NCI-H82 treated with DMSO at 0.1 percent for 48 hours (cell line): ENCODE measurements around the gene WNT2B.

Experiments
- DNase-seq: peaks from one replicate; lab custom pipeline; 2025; ENCODE audit not compliant: unreplicated experiment; lab: John Stamatoyannopoulos, UW

The WNT2B gene

DNA sequence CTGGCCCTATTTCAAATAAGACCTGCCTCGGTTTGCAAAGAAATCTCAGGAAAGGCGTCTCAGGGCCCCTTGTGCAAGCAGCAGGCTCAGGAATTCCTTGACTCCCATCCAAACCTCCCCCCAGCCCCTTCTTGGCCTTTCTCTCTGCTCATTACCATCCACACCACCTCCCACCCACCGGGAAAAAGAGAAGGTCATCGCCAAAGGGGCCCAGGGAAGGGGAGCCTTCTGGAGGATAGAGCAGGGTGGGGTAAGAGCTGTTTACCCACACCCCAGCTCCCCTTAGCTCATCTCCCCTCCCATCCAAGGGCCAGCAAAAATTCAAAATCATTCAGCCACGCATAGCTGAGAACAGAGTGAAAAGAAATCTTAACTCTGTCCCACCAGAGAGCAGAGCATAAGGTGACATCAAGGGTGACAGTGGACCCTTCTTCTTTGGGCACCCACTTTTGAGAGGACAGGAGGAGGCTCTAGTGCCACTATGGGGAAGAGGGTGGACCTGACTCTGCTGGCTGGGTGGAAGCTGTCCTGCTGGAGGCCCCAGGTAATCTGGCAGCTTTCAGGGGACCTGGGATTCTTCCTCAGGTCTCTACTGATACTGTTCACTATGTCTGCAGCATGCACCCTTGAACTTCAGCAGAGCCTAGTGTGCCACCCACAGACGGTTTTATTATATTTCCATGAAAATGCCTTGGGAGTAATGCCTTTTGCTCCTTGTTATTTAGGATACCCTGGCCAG is 3.9 kb upstream of the WNT2B start:
- DNase-seq: no peak

DNA sequence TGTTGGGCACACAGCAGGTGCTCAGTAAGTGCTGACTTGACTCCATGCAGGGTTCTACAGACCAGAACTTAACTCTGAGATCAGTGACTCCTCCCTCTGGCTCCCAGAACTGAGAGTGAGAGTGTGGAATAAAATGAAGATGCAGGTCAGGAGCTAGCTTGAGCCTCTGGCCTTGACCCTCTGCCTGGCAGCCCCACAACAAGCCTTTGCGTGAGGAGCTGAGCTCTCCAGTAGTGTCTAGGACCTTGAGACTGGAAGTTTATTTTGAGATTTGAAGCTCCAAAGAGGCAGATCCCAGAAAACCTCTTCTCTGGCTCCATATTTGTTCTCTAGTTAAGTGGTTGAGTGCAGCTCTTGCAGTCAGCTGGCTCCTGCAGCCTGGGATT is 3.4 kb upstream of the WNT2B start:
- DNase-seq: no peak

GRCh38 chr1:112505878-112506277 is 2.9 kb upstream of the WNT2B start:
- DNase-seq: no peak

GRCh38 chr1:112506306-112506705 is 2.5 kb upstream of the WNT2B start:
- no peak for DNase-seq

DNA sequence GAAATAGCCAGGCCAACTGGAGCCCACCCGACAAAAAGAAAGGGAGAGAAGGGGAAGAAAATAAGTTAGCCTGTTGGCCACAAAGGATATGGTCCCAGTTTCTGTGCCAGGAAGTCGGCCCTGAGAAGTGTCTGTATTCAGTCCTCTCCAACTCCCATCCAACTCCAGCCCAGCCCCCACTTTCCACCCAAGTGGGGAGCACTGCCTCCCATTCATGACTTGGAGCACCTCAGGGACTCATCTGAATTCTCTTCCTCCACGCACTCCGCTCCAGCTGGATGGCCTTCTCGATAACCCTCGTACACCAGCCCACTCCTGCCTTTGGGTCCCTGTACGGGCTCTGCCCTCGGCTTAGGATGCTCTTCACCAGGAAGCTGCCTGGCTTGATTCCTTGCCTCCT is 2.0 kb upstream of the WNT2B start:
- DNase-seq: no peak

DNA sequence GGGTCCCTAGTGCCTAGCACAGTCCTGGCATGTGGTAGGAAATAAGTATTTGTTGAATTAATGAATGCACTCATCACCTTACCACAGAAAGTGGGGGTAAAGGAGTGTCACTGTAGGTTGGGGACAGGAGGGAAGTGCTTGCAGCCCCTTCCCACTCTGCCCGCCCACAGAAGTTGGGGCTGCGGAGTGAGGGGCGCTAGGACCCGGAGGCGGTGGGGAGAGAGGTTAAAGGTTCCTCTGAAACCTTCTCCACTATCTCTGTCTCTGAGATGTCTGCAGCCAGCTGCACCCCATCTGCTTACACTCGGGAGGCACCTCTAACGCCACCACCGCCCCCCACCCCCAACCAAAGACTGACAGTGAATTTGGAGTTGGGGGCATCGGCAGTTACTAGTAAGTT is 1.4 kb upstream of the WNT2B start:
- no peak for DNase-seq

GRCh38 chr1:112507921-112508277 is 866 bp upstream of the WNT2B start:
- DNase-seq: no peak

DNA sequence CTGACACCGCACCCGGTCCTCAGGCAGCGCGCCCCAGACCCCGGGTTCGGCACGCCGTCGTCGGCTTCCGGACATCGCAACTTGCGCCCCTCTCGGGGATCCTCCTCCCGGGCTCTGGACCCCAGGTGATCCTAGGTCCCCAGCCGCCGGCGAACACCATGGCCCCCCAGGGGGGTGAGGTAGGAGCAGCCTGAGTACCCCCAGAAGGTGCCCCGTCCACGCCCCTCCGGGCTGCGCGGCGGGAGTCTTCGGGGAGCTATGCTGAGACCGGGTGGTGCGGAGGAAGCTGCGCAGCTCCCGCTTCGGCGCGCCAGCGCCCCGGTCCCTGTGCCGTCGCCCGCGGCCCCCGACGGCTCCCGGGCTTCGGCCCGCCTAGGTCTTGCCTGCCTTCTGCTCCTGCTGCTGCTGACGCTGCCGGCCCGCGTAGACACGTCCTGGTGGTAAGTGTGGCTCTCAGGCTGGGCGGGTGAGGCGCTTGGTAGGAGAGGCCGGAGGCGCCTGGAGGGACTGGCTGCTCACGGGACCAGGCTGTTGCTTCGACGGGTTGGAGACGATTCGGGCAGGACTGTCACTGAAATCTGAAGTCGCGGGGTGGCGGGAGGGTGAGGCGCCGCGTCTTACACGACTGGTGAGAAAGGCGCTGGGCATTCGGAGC is 367 bp downstream of the WNT2B start:
- DNase-seq: no peak

DNA sequence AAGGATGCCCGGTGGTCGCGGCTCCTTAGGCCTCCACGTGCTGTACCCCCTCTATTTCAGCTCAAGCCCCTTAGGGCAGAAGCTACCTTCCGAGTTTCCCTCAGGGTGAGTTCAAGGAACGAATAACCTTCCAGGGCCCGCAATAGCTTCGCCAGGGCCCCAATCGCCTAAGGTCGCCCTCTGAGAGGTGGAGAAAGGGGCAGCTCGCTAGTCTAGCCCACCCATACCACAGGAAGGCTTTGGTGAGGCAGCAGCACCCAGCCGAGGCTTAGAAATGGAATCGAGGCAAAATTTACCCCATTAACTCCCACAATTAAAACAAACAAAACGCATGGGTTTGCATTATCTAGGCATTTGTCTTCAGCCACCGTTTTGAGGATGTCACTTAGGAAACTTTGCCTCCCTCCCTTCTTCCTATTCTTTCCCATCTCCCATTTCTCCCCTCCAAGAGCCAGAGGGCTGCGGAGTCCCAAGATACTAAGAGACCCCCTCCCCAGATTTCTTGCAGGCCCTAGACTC is 954 bp downstream of the WNT2B start:
- DNase-seq: no peak

DNA sequence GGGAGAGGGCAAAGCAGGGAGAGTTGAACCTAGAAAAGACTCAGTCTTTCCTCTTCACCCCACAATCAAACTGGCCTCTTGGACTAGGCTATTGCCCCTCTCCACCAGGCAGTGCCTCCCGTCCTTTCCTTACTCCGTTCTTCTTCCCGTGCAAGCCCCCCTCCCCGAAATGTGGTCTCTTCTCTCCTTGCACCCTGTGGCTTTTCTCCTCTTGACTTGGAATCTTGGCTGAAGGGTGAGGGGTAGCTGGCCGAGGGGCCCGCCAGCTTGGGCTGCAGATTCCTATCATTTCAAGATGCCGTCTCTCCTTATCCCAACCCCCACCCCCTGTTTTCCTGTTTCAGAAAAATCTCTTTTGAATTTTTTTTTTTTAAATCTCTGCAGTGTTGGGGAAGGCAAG is 1.6 kb downstream of the WNT2B start:
- no peak for DNase-seq

- DNase-seq: no peak
Measured at GRCh38 chr1:112511897-112512296, 3.1 kb downstream of the WNT2B start.

- DNase-seq: no peak
Measured at GRCh38 chr1:112513112-112513870, 4.5 kb downstream of the WNT2B start.

GRCh38 chr1:112514901-112515300 is 6.1 kb downstream of the WNT2B start:
- no peak for DNase-seq

GRCh38 chr1:112515311-112516009 is 6.7 kb downstream of the WNT2B start:
- DNase-seq: no peak

DNA sequence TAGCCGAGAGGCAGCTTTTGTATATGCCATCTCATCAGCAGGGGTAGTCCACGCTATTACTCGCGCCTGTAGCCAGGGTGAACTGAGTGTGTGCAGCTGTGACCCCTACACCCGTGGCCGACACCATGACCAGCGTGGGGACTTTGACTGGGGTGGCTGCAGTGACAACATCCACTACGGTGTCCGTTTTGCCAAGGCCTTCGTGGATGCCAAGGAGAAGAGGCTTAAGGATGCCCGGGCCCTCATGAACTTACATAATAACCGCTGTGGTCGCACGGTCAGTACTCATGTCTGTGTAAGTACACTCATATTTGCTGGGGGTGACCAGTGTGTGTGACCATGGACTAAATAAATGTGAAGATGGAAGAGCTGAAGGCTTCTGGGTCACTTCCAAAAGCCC is 7.4 kb downstream of the WNT2B start:
- DNase-seq: no peak

DNA sequence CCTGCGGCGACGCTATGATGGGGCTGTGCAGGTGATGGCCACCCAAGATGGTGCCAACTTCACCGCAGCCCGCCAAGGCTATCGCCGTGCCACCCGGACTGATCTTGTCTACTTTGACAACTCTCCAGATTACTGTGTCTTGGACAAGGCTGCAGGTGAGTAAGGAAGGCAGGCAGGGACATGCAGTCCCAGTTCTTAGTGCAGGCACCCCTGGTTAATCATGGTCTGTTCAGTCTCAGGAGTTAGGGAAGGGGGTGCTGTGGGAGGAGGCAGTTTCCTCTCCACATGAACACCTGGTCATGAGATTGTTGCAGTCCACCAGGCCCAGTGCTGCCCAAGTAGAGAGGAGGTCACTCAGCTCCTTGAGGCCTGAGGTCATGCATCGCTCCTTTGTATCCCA is 8.5 kb downstream of the WNT2B start:
- no peak for DNase-seq

- DNase-seq: no peak
Measured at GRCh38 chr1:112517646-112518045, 8.9 kb downstream of the WNT2B start.

DNA sequence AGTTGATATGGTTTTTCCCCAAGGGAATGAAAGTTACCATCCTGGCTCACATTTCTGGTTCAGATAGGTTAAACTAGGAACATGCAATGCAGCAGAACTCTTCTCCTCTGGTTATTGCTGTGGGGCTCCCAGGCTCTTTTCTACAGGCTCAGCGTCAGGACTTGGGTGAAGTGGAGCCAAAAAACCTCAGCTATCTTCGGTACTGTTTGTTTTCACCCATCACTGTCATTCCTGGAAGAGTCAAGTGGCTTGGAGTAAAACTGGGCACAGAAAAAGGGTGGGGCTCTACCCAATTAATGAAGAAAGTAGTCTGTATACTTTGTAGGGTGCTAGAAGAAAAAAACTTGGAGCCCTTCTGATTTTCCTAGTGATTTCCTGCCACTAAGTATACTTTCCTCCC is 9.4 kb downstream of the WNT2B start:
- no peak for DNase-seq

- DNase-seq: no peak
Measured at GRCh38 chr1:112520166-112520565, 11.4 kb downstream of the WNT2B start.

DNA sequence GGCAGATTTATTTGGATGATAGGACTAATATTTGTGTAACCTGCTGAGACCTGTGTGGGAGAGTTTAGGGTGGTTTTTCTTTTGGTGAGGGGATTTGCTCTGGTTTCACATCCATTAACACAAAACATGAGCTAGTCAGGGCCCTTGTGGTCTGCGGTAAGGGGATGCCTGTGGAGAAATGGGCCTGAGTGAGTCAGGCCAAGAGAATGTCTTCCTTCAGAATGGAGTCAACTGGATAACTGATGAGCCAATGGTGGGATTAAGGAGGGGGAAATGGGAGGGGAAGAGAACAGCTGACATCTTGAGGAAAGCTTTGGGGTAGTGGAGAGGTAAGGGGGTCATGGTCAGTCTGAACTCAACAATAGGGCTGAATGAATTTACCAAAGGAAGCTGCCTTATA is 13.9 kb downstream of the WNT2B start:
- no peak for DNase-seq

DNA sequence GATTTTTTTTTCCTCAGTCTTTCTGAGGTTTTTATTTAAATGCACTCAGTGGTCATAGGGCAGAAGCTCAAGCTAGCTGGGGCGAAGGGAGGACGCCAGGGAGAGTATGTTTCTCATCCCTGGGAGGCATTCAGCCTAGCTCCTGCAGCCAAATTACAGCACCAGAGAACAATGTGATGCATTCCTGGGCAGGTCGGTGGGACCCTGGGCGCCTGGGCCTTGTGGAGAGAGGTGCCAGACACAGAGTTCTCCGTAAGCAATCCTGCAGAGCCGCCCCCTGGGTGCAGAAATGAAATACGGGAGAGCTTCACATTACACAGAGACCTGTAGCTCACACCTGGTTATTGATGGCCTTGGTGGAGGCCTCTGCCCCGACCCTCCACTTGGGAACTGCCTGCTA is 15.5 kb downstream of the WNT2B start:
- DNase-seq: no peak
